Astrocyte (in vitro differentiated cells and primary cell): Measurements from ENCODE around the gene RBM38. TPM values are rescaled to one million over a fixed set of nuclear protein-coding genes. Genes with fewer than 3 reads are reported as not detected.

ENCODE experiments used
- DNase-seq: peaks from one replicate; pipeline ENCODE4 v3.0.0-alpha.2; 2010; ENCODE audit warnings: low read depth
- FAIRE-seq: peaks from 2 replicates; lab custom pipeline; 2011; peaks lifted over from hg19 to GRCh38; lab: Jason Lieb, UNC
- H2AFZ ChIP-seq: 2 replicates; pipeline ENCODE4 v1.6.0; 2012; ENCODE audit warnings: low read depth, low read length, inconsistent platforms
- H3K27ac ChIP-seq: 2 replicates; pipeline ENCODE4 v1.5.1; 2011; ENCODE audit warnings: low read depth, low read length, inconsistent platforms
- H3K27me3 ChIP-seq: 2 replicates; pipeline ENCODE4 v1.6.0; 2011; ENCODE audit warnings: low read length, inconsistent platforms; ENCODE audit not compliant: insufficient read depth
- H3K36me3 ChIP-seq: 2 replicates; pipeline ENCODE4 v1.5.1; 2011; ENCODE audit warnings: low read length, inconsistent platforms; ENCODE audit not compliant: insufficient read depth
- H3K4me1 ChIP-seq: 2 replicates; pipeline ENCODE4 v1.5.1; 2011; ENCODE audit warnings: low read length, inconsistent platforms; ENCODE audit not compliant: insufficient read depth
- H3K4me2 ChIP-seq: 2 replicates; pipeline ENCODE4 v1.6.0; 2012; ENCODE audit warnings: low read length, inconsistent platforms
- H3K4me3 ChIP-seq: 2 replicates; pipeline ENCODE4 v1.5.1; 2011; ENCODE audit warnings: low read depth, mild to moderate bottlenecking, low read length, inconsistent platforms; ENCODE audit not compliant: insufficient read depth
- H3K79me2 ChIP-seq: 2 replicates; pipeline ENCODE4 v1.6.0; 2012; ENCODE audit warnings: mild to moderate bottlenecking, low read length, inconsistent platforms; ENCODE audit not compliant: insufficient read depth
- H3K9ac ChIP-seq: 2 replicates; pipeline ENCODE4 v1.6.0; 2012; ENCODE audit warnings: mild to moderate bottlenecking, low read length, inconsistent platforms
- H3K9me3 ChIP-seq: 2 replicates; pipeline ENCODE4 v1.5.1; 2012; ENCODE audit warnings: low read depth, mild to moderate bottlenecking, low read length, inconsistent platforms; ENCODE audit not compliant: insufficient read depth
- H4K20me1 ChIP-seq: 2 replicates; pipeline ENCODE4 v1.6.0; 2012; ENCODE audit warnings: low read length, inconsistent platforms; ENCODE audit not compliant: insufficient read depth
- H3K27ac Mint-ChIP-seq: one replicate; pipeline ENCODE4 v1.8.0; 2021; ENCODE audit warnings: mild to moderate bottlenecking, mixed read lengths; ENCODE audit not compliant: unreplicated experiment
- H3K27me3 Mint-ChIP-seq: one replicate; pipeline ENCODE4 v1.8.0; 2021; ENCODE audit warnings: low read depth, mixed read lengths; ENCODE audit not compliant: unreplicated experiment
- H3K36me3 Mint-ChIP-seq: one replicate; pipeline ENCODE4 v1.8.0; 2021; ENCODE audit warnings: low read depth, mixed read lengths; ENCODE audit not compliant: unreplicated experiment
- H3K4me1 Mint-ChIP-seq: one replicate; pipeline ENCODE4 v1.8.0; 2021; ENCODE audit warnings: low read depth, mixed read lengths; ENCODE audit not compliant: unreplicated experiment
- H3K4me3 Mint-ChIP-seq: one replicate; pipeline ENCODE4 v1.8.0; 2021; ENCODE audit warnings: mild to moderate bottlenecking, moderate library complexity, mixed read lengths; ENCODE audit not compliant: unreplicated experiment
- H3K9me3 Mint-ChIP-seq: one replicate; pipeline ENCODE4 v1.8.0; 2021; ENCODE audit warnings: mild to moderate bottlenecking, mixed read lengths; ENCODE audit not compliant: unreplicated experiment
- EZH2 ChIP-seq: IDR thresholded peaks from 2 replicates; pipeline ENCODE4 v1.6.1; 2012; ENCODE audit warnings: mild to moderate bottlenecking, low read length, inconsistent platforms; ENCODE audit not compliant: insufficient read depth
- total RNA-seq: library from RNA; stranded (reverse); gene quantifications from 2 replicates; pipeline ENCODE4 v1.2.1, GENCODE V29; 2021
- TF ChIP-seq, protein P1 (sequence below): IDR thresholded peaks from 2 replicates; pipeline ENCODE4 v1.5.1; 2011; ENCODE audit warnings: low read depth, mild to moderate bottlenecking, inconsistent platforms, low read length, moderate library complexity; ENCODE audit not compliant: insufficient read depth

RBM38 gene
- total RNA-seq, 1 donor from 2014 or later: 43.5 TPM

DNA sequence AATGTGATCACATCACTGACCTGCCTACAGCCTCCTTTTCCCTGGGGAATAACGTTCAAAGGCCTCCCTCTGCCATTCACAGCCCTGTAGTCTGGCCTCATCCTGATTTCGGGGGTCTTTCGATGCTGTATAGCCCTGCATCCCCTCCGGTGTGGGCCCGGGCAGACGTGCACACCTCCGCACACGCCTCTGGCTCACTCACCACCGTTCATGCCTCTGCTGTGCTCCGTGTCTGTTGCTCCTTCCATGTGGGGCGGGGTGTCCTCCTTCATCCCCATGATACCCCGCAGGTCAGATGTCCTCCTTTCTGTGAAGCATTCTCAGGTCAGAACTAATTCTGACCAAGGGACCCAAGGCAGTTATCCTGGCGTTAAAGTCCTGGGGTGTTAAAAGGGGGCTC, 13.8 kb upstream of the RBM38 start:
- TF ChIP-seq, protein P1, sequence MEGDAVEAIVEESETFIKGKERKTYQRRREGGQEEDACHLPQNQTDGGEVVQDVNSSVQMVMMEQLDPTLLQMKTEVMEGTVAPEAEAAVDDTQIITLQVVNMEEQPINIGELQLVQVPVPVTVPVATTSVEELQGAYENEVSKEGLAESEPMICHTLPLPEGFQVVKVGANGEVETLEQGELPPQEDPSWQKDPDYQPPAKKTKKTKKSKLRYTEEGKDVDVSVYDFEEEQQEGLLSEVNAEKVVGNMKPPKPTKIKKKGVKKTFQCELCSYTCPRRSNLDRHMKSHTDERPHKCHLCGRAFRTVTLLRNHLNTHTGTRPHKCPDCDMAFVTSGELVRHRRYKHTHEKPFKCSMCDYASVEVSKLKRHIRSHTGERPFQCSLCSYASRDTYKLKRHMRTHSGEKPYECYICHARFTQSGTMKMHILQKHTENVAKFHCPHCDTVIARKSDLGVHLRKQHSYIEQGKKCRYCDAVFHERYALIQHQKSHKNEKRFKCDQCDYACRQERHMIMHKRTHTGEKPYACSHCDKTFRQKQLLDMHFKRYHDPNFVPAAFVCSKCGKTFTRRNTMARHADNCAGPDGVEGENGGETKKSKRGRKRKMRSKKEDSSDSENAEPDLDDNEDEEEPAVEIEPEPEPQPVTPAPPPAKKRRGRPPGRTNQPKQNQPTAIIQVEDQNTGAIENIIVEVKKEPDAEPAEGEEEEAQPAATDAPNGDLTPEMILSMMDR: no peak
- no peak for TF ChIP-seq EZH2
- Histone ChIP-seq H3K4me1 (no peaks in the 10 kb centered on the region), H3K27ac (no peak overlapping the region), H3K4me2 (no peak overlapping the region), H3K9me3 (no peaks in the 10 kb centered on the region), H3K4me3 (no peak overlapping the region), H2AFZ (no peak overlapping the region), H3K9ac (no peak overlapping the region), H3K27me3 (no peaks in the 10 kb centered on the region), H4K20me1 (peaks cover 37% of the 10 kb centered on the region), H3K79me2 (no peaks in the 10 kb centered on the region), H3K36me3 (peaks cover 31% of the 10 kb centered on the region)
- FAIRE-seq (no peak), DNase-seq (no peak)
- no peaks in the 10 kb centered on the region for H3K27me3 Mint-ChIP-seq
- H3K4me3 Mint-ChIP-seq: no peak overlapping the region
- H3K4me1 Mint-ChIP-seq: no peaks in the 10 kb centered on the region
- no peak overlapping the region for H3K27ac Mint-ChIP-seq
- peaks cover 29% of the 10 kb centered on the region for H3K36me3 Mint-ChIP-seq
- no peaks in the 10 kb centered on the region for H3K9me3 Mint-ChIP-seq

DNA sequence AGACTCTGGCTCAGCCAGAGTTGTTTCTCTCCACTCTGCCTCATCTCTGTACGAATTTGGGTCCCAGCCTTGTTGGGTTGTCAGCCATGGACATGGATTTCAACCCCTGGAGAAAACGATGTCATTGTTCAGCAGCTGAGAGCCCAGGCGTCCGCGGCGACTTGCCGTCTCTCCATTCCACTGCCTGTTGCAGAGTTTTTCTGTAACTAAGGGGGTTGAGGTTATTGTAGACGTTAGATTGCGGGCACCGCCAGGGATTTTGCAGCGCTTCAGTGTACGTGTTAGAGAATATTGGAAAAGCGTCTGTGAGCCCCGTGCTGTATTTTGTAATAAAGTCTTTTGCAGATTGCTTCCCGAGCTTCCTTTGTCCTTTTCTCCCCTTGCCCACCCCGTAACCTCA, 13.1 kb upstream of the RBM38 start:
- H3K4me3 Mint-ChIP-seq: no peak overlapping the region
- no peak overlapping the region for H3K27ac Mint-ChIP-seq
- Histone ChIP-seq H3K4me2 (no peak overlapping the region), H3K9me3 (no peaks in the 10 kb centered on the region), H2AFZ (no peak overlapping the region), H3K79me2 (no peaks in the 10 kb centered on the region), H3K36me3 (peaks cover 31% of the 10 kb centered on the region), H3K27ac (no peak overlapping the region), H3K4me1 (no peaks in the 10 kb centered on the region), H3K4me3 (no peak overlapping the region), H4K20me1 (peaks cover 37% of the 10 kb centered on the region), H3K9ac (no peak overlapping the region), H3K27me3 (no peaks in the 10 kb centered on the region)
- FAIRE-seq (no peak), DNase-seq (no peak)
- H3K27me3 Mint-ChIP-seq: no peaks in the 10 kb centered on the region
- no peak for TF ChIP-seq EZH2
- TF ChIP-seq, protein P1: no peak
- peaks cover 28% of the 10 kb centered on the region for H3K36me3 Mint-ChIP-seq
- H3K9me3 Mint-ChIP-seq: no peaks in the 10 kb centered on the region
- no peaks in the 10 kb centered on the region for H3K4me1 Mint-ChIP-seq

DNA sequence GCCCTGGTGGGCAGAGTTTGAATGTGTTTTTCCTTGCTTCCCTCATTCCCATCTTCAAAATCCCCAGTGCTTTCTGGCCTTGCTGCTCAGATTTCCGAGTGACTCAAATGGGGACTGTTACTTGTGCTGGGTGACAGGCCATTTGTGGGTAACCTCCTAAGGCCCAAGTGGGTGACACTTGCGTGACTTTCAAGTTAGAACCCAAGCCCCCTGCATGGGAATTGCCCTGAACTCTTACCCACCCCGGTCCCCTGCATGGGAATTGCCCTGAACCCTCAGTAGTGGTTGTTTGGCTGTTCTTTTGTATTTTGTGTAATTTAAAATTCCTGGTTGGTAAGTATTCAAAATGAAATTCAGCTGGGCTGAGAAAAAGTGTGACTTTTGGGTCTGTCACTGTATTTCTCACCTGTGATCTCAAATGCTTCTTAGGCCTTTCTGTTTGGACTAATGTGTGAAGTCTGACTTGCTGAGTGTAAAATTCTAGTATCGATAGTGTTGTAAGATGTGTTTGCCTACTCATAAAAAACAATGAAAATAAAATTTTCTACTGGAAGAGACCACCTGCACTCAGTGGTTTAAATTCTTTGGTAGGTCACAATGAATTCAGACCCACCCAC, 12.4 kb upstream of the RBM38 start:
- TF ChIP-seq EZH2: no peak
- TF ChIP-seq, protein P1: no peak
- no peak overlapping the region for H3K4me3 ChIP-seq
- peaks cover 37% of the 10 kb centered on the region for H4K20me1 ChIP-seq
- Mint-ChIP-seq H3K4me1 (no peaks in the 10 kb centered on the region), H3K27me3 (no peaks in the 10 kb centered on the region), H3K9me3 (no peaks in the 10 kb centered on the region), H3K4me3 (no peak overlapping the region), H3K36me3 (peaks cover 24% of the 10 kb centered on the region), H3K27ac (no peak overlapping the region)
- DNase-seq (no peak), FAIRE-seq (no peak)
- no peaks in the 10 kb centered on the region for H3K9me3 ChIP-seq
- no peaks in the 10 kb centered on the region for H3K4me1 ChIP-seq
- no peaks in the 10 kb centered on the region for H3K27me3 ChIP-seq
- H3K9ac ChIP-seq: no peak overlapping the region
- H3K4me2 ChIP-seq: no peak overlapping the region
- no peak overlapping the region for H3K27ac ChIP-seq
- H3K79me2 ChIP-seq: no peaks in the 10 kb centered on the region
- H2AFZ ChIP-seq: no peak overlapping the region
- peaks cover 28% of the 10 kb centered on the region for H3K36me3 ChIP-seq
